GM19452 (cell line): ENCODE measurements around the gene NQO2.
"Not testable (repeated sequence)": the region's sequence is repeated elsewhere in the genome, so short reads cannot be mapped to it uniquely, and the experiment has no call there.

ENCODE experiments used
- ATAC-seq: cut with Tn5 transposase; IDR thresholded peaks from one replicate; pipeline ENCODE4 v1.9.1; 2021; ENCODE audit not compliant: unreplicated experiment

Gene NQO2

GRCh38 chr6:3011592-3011991 is 11.9 kb downstream of the NQO2 start:
- ATAC-seq: no peak

GRCh38 chr6:3013486-3013885 is 13.8 kb downstream of the NQO2 start:
- no peak for ATAC-seq

- no peak for ATAC-seq
These were observed 14.4 kb downstream of the NQO2 start for GRCh38 chr6:3013901-3014674.

- no peak for ATAC-seq
These were observed 15.0 kb downstream of the NQO2 start for GRCh38 chr6:3014675-3015066.

- ATAC-seq: no peak
These were observed 15.4 kb downstream of the NQO2 start for GRCh38 chr6:3015144-3015543.

GRCh38 chr6:3016473-3017280 is 17.0 kb downstream of the NQO2 start:
- ATAC-seq: no peak

GRCh38 chr6:3017304-3017703 is 17.6 kb downstream of the NQO2 start:
- ATAC-seq: no peak

GRCh38 chr6:3019065-3019464 is 19.4 kb downstream of the NQO2 start:
- ATAC-seq: no peak

GRCh38 chr6:3019749-3020320 is 20.1 kb downstream of the NQO2 start:
- ATAC-seq: no peak

- not testable (repeated sequence) for ATAC-seq
These were observed 21.4 kb downstream of the NQO2 start for GRCh38 chr6:3020976-3021598.

- ATAC-seq: no peak
These were observed 23.3 kb downstream of the NQO2 start for GRCh38 chr6:3022765-3023662.

GRCh38 chr6:3023663-3024483 is 24.2 kb downstream of the NQO2 start:
- ATAC-seq: peak; percentile 80

GRCh38 chr6:3026791-3027626 is 27.3 kb downstream of the NQO2 start:
- ATAC-seq: peak; percentile 65

- ATAC-seq: not testable (repeated sequence)
These were observed 28.5 kb downstream of the NQO2 start for GRCh38 chr6:3028156-3028555.

GRCh38 chr6:3031857-3032640 is 32.4 kb downstream of the NQO2 start:
- ATAC-seq: no peak

GRCh38 chr6:3032986-3033385 is 33.3 kb downstream of the NQO2 start:
- ATAC-seq: no peak

- ATAC-seq: no peak
These were observed 34.0 kb downstream of the NQO2 start for GRCh38 chr6:3033652-3034051.

GRCh38 chr6:3035397-3035796 is 35.7 kb downstream of the NQO2 start:
- no peak for ATAC-seq
